Natural killer cell (primary cell): ENCODE results near the gene NOL8. TPM values are rescaled to one million over a fixed set of nuclear protein-coding genes. Genes with fewer than 3 reads are reported as not detected.

Experiments
- ATAC-seq, 3 donors: fragments of 150-1000 bp in 2 of 3; fragments of 200-7000 bp in 1 of 3; cut with Tn5 transposase; 1 replicate in 1 of 3; 2 replicates in 2 of 3; pipeline ENCODE4 v1.10.0; 2021; ENCODE audit warnings: mild to moderate bottlenecking in 2 of 3, moderate library complexity in 2 of 3
- DNase-seq, 2 donors: peaks; one replicate each; pipeline versions ENCODE4 v3.0.0 to v3.0.0-alpha.2; 2013 to 2021; ENCODE audit warnings: mixed read lengths in 1 of 2
- H3K27ac ChIP-seq: one replicate; pipeline ENCODE4 v1.5.1; 2013; ENCODE audit warnings: mild to moderate bottlenecking, low read length
- H3K27me3 ChIP-seq: one replicate; pipeline ENCODE4 v1.6.1; 2013; ENCODE audit warnings: low read length; ENCODE audit not compliant: control insufficient read depth, insufficient read depth
- H3K36me3 ChIP-seq: one replicate; pipeline ENCODE4 v1.6.1; 2013; ENCODE audit warnings: low read length; ENCODE audit not compliant: control insufficient read depth, insufficient read depth
- H3K4me1 ChIP-seq: one replicate; pipeline ENCODE4 v1.6.1; 2013; ENCODE audit warnings: low read length; ENCODE audit not compliant: control insufficient read depth, insufficient read depth
- H3K4me3 ChIP-seq: one replicate; pipeline ENCODE4 v1.5.1; 2013; ENCODE audit warnings: low read length
- H3K9me3 ChIP-seq: one replicate; pipeline ENCODE4 v1.6.1; 2013; ENCODE audit warnings: low read length; ENCODE audit not compliant: control insufficient read depth, insufficient read depth
- H3K27ac Mint-ChIP-seq, 2 donors: one replicate each; pipeline ENCODE4 v1.8.0; 2022; ENCODE audit warnings: mild to moderate bottlenecking in 2 of 2, mixed read lengths in 2 of 2, moderate library complexity in 1 of 2
- H3K27me3 Mint-ChIP-seq, 2 donors: one replicate each; pipeline ENCODE4 v1.8.0; 2022; ENCODE audit warnings: low read depth in 2 of 2, mixed read lengths in 2 of 2
- H3K36me3 Mint-ChIP-seq: one replicate; pipeline ENCODE4 v1.8.0; 2022; ENCODE audit warnings: mixed read lengths
- H3K4me1 Mint-ChIP-seq, 2 donors: one replicate each; pipeline ENCODE4 v1.8.0; 2022; ENCODE audit warnings: mixed read lengths in 2 of 2
- H3K4me3 Mint-ChIP-seq: one replicate; pipeline ENCODE4 v1.8.0; 2022; ENCODE audit warnings: mild to moderate bottlenecking, moderate library complexity, mixed read lengths
- H3K9me3 Mint-ChIP-seq, 2 donors: one replicate each; pipeline ENCODE4 v1.8.0; 2022; ENCODE audit warnings: mixed read lengths in 2 of 2
- WGBS: methylation state at CpG from one replicate; pipeline ENCODE4 v1.1.7; 2013; ENCODE audit warnings: missing lambda C conversion rate; ENCODE audit not compliant: insufficient coverage; 5-methylcytosine and 5-hydroxymethylcytosine counted together
- intact Hi-C: fragments of 100-400 bp; cut with micrococcal nuclease; formaldehyde crosslinking; loops from one replicate; pipeline ENCODE4 v1.14.2; 2022
- total RNA-seq, 4 donors: library from RNA; stranded (reverse); fragments of 120-200 nt in 1 of 4; gene quantifications; one replicate each; pipeline versions ENCODE4 v1.2.3 to v1.2.4, GENCODE V29; 2013 to 2022
- TF ChIP-seq, protein P1 (sequence below): fragments of 200-600 bp; IDR thresholded peaks from one replicate; pipeline ENCODE4 v1.8.0; 2022; ENCODE audit warnings: antibody characterized with exemption

NOL8 gene
- total RNA-seq, 3 donors from 2014 or later (not counting 1 experiment from before 2014, with no cell fraction given), result 42.3 to 50.7 (median 46.7) TPM

DNA sequence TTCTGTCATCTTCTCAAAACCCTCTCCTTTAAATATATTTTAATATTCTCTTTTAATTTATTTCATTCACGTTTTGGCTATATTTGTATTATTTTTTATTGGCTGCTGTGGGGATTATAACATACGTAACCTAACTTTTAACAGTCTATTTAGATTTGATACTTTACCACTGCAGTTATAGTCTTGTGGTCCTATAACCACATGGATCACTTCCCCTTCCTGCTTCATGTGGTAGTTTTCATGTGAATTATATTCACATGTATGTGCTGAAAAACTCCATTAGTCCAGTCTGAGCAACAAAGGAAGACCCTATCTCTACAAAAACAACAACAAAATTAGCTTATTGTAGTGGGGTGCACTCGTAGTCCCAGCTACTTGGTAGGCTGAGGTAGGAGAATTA lies 34.9 kb upstream of the NOL8 start:
- Mint-ChIP-seq H3K27me3 (no peaks in the 10 kb centered on the region), H3K9me3 (peaks cover 0 to 10% of the 10 kb centered on the region in 2 donors), H3K4me1 (no peaks in the 10 kb centered on the region), H3K4me3 (no peak overlapping the region), H3K27ac (no peak overlapping the region), H3K36me3 (peaks cover 10% of the 10 kb centered on the region)
- peaks cover 3% of the 10 kb centered on the region for H3K9me3 ChIP-seq
- TF ChIP-seq, protein P1, sequence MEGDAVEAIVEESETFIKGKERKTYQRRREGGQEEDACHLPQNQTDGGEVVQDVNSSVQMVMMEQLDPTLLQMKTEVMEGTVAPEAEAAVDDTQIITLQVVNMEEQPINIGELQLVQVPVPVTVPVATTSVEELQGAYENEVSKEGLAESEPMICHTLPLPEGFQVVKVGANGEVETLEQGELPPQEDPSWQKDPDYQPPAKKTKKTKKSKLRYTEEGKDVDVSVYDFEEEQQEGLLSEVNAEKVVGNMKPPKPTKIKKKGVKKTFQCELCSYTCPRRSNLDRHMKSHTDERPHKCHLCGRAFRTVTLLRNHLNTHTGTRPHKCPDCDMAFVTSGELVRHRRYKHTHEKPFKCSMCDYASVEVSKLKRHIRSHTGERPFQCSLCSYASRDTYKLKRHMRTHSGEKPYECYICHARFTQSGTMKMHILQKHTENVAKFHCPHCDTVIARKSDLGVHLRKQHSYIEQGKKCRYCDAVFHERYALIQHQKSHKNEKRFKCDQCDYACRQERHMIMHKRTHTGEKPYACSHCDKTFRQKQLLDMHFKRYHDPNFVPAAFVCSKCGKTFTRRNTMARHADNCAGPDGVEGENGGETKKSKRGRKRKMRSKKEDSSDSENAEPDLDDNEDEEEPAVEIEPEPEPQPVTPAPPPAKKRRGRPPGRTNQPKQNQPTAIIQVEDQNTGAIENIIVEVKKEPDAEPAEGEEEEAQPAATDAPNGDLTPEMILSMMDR, result no peak
- H3K4me3 ChIP-seq, result no peak overlapping the region
- ATAC-seq (no peak), DNase-seq (no peak)
- no peaks in the 10 kb centered on the region for H3K27me3 ChIP-seq
- WGBS, result no CpG with 5 or more reads among the region's 3 CpGs
- no peak overlapping the region for H3K27ac ChIP-seq
- intact Hi-C loops, result no loop called here
- H3K36me3 ChIP-seq, result no peaks in the 10 kb centered on the region
- no peaks in the 10 kb centered on the region for H3K4me1 ChIP-seq

DNA sequence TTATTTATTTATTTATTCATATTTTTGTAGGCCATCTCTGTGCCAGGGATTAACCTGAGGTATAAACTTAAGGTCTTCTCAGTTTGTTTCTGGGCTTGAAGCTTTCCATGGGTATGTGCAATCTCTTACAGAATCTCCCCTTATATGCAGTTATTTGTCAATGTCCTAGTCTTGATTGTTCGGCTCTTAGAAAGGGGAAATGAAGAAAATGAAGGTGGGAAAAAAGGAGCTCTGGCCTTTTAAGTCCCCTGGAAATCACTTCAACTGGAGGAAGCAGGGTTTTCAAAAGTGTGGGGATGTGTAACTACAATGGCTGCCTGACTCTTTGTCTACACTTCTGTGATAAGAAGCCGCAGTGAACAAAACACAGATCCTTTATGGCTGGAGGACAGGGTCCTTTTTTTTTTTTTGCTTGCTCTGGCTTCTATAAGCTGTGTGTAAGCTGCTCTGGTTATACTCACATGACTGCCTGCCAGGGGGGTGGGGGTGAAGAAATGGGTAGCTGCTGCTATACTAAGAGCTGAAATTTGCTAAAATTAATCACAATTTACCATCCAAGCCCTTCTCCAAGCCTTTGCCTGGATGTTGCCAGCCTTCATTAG lies 34.3 kb upstream of the NOL8 start:
- H3K27me3 ChIP-seq, result no peaks in the 10 kb centered on the region
- H3K27ac ChIP-seq, result no peak overlapping the region
- no peak overlapping the region for H3K4me3 ChIP-seq
- H3K9me3 ChIP-seq, result peaks cover 5% of the 10 kb centered on the region
- DNase-seq, result no peak
- Mint-ChIP-seq H3K27ac (no peak overlapping the region), H3K27me3 (no peaks in the 10 kb centered on the region), H3K36me3 (peaks cover 10% of the 10 kb centered on the region), H3K4me1 (no peaks in the 10 kb centered on the region), H3K9me3 (peaks cover 2 to 14% of the 10 kb centered on the region in 2 donors), H3K4me3 (no peak overlapping the region)
- H3K36me3 ChIP-seq, result no peaks in the 10 kb centered on the region
- 73% methylated on average over 2 of the region's 2 CpGs for WGBS
- no peaks in the 10 kb centered on the region for H3K4me1 ChIP-seq
- intact Hi-C loops, result no loop called here
- TF ChIP-seq, protein P1, result no peak
- ATAC-seq, result no peak

DNA sequence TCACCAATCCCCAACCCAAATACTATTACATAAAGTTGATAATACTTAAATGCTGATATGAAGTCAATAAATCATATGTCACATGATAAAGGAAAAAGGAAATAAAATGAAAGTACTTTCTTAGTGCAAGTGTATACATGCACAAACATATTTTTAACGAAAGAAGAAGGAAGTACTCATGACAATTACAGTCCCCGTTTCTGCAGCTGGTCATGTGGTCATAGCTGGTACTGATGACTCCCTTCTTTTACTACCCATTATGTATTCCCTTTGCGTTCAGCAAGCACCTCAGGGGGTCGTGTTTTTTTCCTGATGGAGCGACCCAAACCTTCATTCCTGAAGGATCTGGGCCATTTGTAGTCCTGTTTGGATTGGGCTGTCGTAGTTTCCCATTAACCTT lies 27.9 kb upstream of the NOL8 start:
- Histone ChIP-seq H3K27me3 (no peaks in the 10 kb centered on the region), H3K4me3 (no peak overlapping the region), H3K36me3 (no peaks in the 10 kb centered on the region), H3K4me1 (no peaks in the 10 kb centered on the region), H3K27ac (no peak overlapping the region), H3K9me3 (peaks cover 9% of the 10 kb centered on the region)
- ATAC-seq (no peak), DNase-seq (no peak)
- 58% methylated on average over 6 of the region's 6 CpGs for WGBS
- intact Hi-C loops, result no loop called here
- peaks cover 2 to 9% of the 10 kb centered on the region in 2 donors for H3K9me3 Mint-ChIP-seq
- TF ChIP-seq, protein P1, result no peak
- H3K27me3 Mint-ChIP-seq, result no peaks in the 10 kb centered on the region
- peaks cover 6% of the 10 kb centered on the region for H3K36me3 Mint-ChIP-seq
- H3K4me3 Mint-ChIP-seq, result peak overlapping the region; percentile 47
- H3K4me1 Mint-ChIP-seq, result peaks cover 17 to 18% of the 10 kb centered on the region in 2 donors
- H3K27ac Mint-ChIP-seq, result peak overlapping the region; percentile 39 to 52

DNA sequence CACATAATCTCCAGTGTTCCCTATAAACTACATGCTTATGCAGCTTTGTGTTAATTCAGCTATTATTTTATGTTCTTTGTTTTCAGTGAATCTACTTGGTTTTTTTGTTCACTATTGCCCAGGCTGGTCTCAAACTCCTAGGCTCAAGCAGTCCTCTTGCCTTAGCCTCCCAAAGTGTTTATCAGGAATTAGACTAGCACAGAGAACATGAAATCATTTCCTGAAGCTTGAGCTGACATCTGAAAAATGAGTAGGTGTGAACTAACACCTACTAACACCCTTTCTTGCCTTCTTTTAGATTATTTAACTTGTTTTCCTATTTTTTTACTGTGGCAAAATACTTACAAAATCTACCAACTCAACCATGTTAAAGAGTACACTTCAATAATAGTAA lies 25.6 kb upstream of the NOL8 start:
- peaks cover 17 to 18% of the 10 kb centered on the region in 2 donors for H3K4me1 Mint-ChIP-seq
- H3K36me3 Mint-ChIP-seq, result no peaks in the 10 kb centered on the region
- H3K9me3 ChIP-seq, result peaks cover 6% of the 10 kb centered on the region
- no peaks in the 10 kb centered on the region for H3K27me3 Mint-ChIP-seq
- no peaks in the 10 kb centered on the region for H3K36me3 ChIP-seq
- intact Hi-C loops, result no loop called here
- TF ChIP-seq, protein P1, result no peak
- no peaks in the 10 kb centered on the region for H3K4me1 ChIP-seq
- no peaks in the 10 kb centered on the region for H3K27me3 ChIP-seq
- H3K9me3 Mint-ChIP-seq, result peaks cover 2 to 4% of the 10 kb centered on the region in 2 donors
- no peak overlapping the region for H3K27ac ChIP-seq
- peak overlapping the region; percentile 47 to 63 for H3K27ac Mint-ChIP-seq
- no peak for DNase-seq
- peak overlapping the region; percentile 35 for H3K4me3 Mint-ChIP-seq
- ATAC-seq, result peak in 2 of 3 donors; percentile 44 to 46
- H3K4me3 ChIP-seq, result no peak overlapping the region
